ENCODE data around the gene ACAT2.
A peak's percentile ranks its signal among the peaks of the same experiment; 100 is the strongest.

The ACAT2 gene

DNA sequence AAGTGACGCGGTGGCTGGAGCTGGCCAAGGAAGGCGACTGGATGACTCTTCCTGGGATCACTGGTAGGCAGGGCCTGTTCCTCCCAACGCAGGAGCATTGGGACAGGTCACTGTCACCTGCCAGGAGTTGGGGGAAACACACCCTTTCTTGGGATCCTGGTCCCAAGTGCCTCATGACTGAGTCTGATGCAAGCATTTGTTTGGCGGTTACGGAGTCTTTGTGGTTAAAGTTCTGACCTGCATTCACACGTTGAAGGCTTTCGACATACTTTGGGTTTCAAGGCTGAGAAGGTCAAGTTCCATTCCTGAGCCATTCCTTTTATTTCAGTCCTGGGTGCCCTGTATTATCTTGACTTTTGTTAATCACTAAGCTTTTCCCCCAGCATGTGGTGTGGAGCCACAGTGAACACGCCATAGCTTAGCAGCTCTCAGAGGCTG is 44.2 kb downstream of the ACAT2 start:
- H3K4me3 ChIP-seq (replicated peaks; ENCODE audit: insufficient read depth, low read length) = no peak overlapping the region
- TF ChIP-seq POLR2AphosphoS5 (IDR thresholded peaks at IDR 0.05; ENCODE audit: low read depth) (peak; percentile 75), SPI1 (IDR thresholded peaks at IDR 0.05; ENCODE audit: borderline replicate concordance, low read depth) (no peak; the same call in 1 of the 2 replicates)
- no peaks in the 10 kb centered on the region for H3K27me3 ChIP-seq (ENCODE audit: insufficient read depth, poor library complexity, severe bottlenecking)
- peak; percentile 89 to 95 for DNase-seq (ENCODE audit: low read depth in 1 of 2, low spot score in 1 of 2)
- H3K27ac ChIP-seq (replicated peaks) = peak overlapping the region; percentile 84

DNA sequence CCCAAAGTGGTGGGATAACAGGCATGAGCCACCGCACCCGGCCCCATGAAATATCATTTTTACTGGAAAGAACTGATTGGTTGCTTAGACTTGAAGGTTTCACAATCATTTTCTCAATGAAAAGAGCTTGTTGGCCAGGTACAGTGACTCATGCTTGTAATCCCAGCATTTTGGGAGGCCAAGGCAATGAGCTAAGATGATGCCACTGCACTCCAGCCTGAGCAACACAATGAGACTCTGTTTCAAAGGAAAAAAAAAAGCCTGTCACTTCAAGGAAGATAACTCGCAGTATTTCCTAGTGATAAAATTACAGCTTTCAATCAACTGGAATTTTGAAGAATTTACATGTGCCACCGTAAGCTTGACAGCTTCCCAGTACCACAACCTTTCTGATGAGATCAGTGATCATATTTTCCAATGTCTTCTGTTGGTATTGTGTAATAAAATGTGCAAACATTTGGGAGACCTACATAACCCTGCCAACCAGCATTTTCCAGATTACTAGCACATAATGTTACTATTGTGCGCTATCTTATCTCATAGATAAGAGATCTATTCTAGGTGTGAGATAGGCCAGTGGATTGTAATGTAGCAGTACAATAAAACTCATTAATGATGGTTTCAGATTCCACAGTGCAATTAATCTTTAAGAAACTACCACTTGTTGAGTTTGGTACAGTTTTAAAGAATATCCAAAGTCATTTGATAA is 45.5 kb downstream of the ACAT2 start:
- TF ChIP-seq SPI1 (IDR thresholded peaks at IDR 0.05; ENCODE audit: borderline replicate concordance, low read depth) (no peak), POLR2AphosphoS5 (IDR thresholded peaks at IDR 0.05; ENCODE audit: low read depth) (no peak), GABPA (IDR thresholded peaks at IDR 0.05; ENCODE audit: low read depth) (no peak)
- TF ChIP-seq, protein P1, sequence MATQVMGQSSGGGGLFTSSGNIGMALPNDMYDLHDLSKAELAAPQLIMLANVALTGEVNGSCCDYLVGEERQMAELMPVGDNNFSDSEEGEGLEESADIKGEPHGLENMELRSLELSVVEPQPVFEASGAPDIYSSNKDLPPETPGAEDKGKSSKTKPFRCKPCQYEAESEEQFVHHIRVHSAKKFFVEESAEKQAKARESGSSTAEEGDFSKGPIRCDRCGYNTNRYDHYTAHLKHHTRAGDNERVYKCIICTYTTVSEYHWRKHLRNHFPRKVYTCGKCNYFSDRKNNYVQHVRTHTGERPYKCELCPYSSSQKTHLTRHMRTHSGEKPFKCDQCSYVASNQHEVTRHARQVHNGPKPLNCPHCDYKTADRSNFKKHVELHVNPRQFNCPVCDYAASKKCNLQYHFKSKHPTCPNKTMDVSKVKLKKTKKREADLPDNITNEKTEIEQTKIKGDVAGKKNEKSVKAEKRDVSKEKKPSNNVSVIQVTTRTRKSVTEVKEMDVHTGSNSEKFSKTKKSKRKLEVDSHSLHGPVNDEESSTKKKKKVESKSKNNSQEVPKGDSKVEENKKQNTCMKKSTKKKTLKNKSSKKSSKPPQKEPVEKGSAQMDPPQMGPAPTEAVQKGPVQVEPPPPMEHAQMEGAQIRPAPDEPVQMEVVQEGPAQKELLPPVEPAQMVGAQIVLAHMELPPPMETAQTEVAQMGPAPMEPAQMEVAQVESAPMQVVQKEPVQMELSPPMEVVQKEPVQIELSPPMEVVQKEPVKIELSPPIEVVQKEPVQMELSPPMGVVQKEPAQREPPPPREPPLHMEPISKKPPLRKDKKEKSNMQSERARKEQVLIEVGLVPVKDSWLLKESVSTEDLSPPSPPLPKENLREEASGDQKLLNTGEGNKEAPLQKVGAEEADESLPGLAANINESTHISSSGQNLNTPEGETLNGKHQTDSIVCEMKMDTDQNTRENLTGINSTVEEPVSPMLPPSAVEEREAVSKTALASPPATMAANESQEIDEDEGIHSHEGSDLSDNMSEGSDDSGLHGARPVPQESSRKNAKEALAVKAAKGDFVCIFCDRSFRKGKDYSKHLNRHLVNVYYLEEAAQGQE (IDR thresholded peaks at IDR 0.05; ENCODE audit: insufficient replicate concordance, low read depth) = no peak
- TF ChIP-seq, protein P2, sequence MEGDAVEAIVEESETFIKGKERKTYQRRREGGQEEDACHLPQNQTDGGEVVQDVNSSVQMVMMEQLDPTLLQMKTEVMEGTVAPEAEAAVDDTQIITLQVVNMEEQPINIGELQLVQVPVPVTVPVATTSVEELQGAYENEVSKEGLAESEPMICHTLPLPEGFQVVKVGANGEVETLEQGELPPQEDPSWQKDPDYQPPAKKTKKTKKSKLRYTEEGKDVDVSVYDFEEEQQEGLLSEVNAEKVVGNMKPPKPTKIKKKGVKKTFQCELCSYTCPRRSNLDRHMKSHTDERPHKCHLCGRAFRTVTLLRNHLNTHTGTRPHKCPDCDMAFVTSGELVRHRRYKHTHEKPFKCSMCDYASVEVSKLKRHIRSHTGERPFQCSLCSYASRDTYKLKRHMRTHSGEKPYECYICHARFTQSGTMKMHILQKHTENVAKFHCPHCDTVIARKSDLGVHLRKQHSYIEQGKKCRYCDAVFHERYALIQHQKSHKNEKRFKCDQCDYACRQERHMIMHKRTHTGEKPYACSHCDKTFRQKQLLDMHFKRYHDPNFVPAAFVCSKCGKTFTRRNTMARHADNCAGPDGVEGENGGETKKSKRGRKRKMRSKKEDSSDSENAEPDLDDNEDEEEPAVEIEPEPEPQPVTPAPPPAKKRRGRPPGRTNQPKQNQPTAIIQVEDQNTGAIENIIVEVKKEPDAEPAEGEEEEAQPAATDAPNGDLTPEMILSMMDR (IDR thresholded peaks at IDR 0.05; ENCODE audit: insufficient read depth, low read length) = no peak
- Histone ChIP-seq H3K27ac (replicated peaks) (peak overlapping the region; percentile 9), H3K27me3 (ENCODE audit: insufficient read depth, poor library complexity, severe bottlenecking) (no peaks in the 10 kb centered on the region), H3K4me3 (replicated peaks; ENCODE audit: insufficient read depth, low read length) (no peak overlapping the region)
- no peak for DNase-seq (ENCODE audit: low read depth in 1 of 2, low spot score in 1 of 2)

DNA sequence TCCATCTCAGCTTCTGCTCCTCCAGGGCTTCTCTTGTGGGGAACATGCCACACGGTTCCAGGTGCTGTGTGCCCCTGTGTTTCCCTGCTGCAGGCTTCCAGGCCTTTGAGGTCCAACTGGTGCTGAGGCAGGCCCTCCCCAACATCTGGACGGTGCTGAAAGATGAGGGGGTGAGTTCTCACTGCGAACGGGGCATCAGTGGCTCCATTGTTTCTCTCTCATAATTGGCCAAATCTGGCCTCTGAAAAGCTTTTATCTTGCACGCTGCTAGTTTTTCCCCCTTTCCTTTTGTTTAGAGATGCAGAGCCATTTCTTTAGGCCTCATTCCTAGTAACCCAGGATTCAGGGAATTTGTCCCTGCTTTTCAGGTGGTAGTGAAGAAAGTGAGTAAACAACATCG is 46.8 kb downstream of the ACAT2 start:
- H3K4me3 ChIP-seq (replicated peaks; ENCODE audit: insufficient read depth, low read length) = no peak overlapping the region
- no peak for DNase-seq (ENCODE audit: low read depth in 1 of 2, low spot score in 1 of 2)
- H3K27ac ChIP-seq (replicated peaks) = no peak overlapping the region
- no peaks in the 10 kb centered on the region for H3K27me3 ChIP-seq (ENCODE audit: insufficient read depth, poor library complexity, severe bottlenecking)
- TF ChIP-seq POLR2AphosphoS5 (IDR thresholded peaks at IDR 0.05; ENCODE audit: low read depth) = no peak
- no peak for TF ChIP-seq GABPA (IDR thresholded peaks at IDR 0.05; ENCODE audit: low read depth)
- no peak for TF ChIP-seq SPI1 (IDR thresholded peaks at IDR 0.05; ENCODE audit: borderline replicate concordance, low read depth)
- TF ChIP-seq, protein P1 (IDR thresholded peaks at IDR 0.05; ENCODE audit: insufficient replicate concordance, low read depth) = no peak
- TF ChIP-seq, protein P2 (IDR thresholded peaks at IDR 0.05; ENCODE audit: insufficient read depth, low read length) = no peak

- no peak overlapping the region for H3K27ac ChIP-seq (replicated peaks)
- TF ChIP-seq GABPA (IDR thresholded peaks at IDR 0.05; ENCODE audit: low read depth) (no peak), POLR2AphosphoS5 (IDR thresholded peaks at IDR 0.05; ENCODE audit: low read depth) (no peak), SPI1 (IDR thresholded peaks at IDR 0.05; ENCODE audit: borderline replicate concordance, low read depth) (no peak)
- TF ChIP-seq, protein P1 (IDR thresholded peaks at IDR 0.05; ENCODE audit: insufficient replicate concordance, low read depth) = no peak
- TF ChIP-seq, protein P2 (IDR thresholded peaks at IDR 0.05; ENCODE audit: insufficient read depth, low read length) = no peak
- H3K27me3 ChIP-seq (ENCODE audit: insufficient read depth, poor library complexity, severe bottlenecking) = no peaks in the 10 kb centered on the region
- no peak for DNase-seq (ENCODE audit: low read depth in 1 of 2, low spot score in 1 of 2)
- H3K4me3 ChIP-seq (replicated peaks; ENCODE audit: insufficient read depth, low read length) = no peak overlapping the region
Observed at GRCh38 chr6:159809149-159809548, 47.3 kb downstream of the ACAT2 start.
